NB4 (cell line): ENCODE data around the gene GPX8.

ENCODE experiments used
- MYC ChIP-seq: IDR thresholded peaks from 2 replicates; pipeline ENCODE4 v1.6.1; 2011; ENCODE audit warnings: low read depth, low read length
- TF ChIP-seq, protein P1 (sequence below): IDR thresholded peaks from one replicate; pipeline ENCODE4 v1.5.1; 2012; ENCODE audit warnings: low read depth, low read length

DNA sequence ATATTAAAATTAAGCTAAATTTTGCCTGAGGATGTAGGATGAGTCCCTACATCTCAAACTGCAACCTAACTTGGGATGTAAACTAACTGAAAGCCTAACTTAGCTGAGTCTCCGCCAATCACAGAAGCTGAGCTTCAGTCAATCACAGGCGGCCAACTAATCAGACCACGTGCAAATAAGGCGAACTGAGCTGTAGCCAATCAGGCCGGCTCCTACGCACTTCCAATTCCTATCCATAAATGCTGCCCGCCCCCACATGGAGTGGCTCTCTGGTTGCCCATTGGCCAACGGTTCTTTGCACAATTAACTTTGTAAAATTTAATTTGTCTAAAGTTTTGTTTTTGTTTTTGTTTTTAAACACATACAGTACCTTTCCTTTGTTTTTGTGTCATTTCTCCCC, 13.9 kb upstream of the GPX8 start:
- TF ChIP-seq, protein P1, sequence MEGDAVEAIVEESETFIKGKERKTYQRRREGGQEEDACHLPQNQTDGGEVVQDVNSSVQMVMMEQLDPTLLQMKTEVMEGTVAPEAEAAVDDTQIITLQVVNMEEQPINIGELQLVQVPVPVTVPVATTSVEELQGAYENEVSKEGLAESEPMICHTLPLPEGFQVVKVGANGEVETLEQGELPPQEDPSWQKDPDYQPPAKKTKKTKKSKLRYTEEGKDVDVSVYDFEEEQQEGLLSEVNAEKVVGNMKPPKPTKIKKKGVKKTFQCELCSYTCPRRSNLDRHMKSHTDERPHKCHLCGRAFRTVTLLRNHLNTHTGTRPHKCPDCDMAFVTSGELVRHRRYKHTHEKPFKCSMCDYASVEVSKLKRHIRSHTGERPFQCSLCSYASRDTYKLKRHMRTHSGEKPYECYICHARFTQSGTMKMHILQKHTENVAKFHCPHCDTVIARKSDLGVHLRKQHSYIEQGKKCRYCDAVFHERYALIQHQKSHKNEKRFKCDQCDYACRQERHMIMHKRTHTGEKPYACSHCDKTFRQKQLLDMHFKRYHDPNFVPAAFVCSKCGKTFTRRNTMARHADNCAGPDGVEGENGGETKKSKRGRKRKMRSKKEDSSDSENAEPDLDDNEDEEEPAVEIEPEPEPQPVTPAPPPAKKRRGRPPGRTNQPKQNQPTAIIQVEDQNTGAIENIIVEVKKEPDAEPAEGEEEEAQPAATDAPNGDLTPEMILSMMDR = no peak
- TF ChIP-seq MYC = no peak
